ENCODE data around the gene TIFAB.

Gene TIFAB

GRCh38 chr5:135438636-135439221 lies 13.4 kb downstream of the TIFAB start:
- Mint-ChIP-seq H3K4me1 (ENCODE audit: low read depth) (peaks cover 95% of the 10 kb centered on the region), H3K4me3 (no peak overlapping the region), H3K36me3 (ENCODE audit: low read depth) (no peaks in the 10 kb centered on the region), H3K9me3 (no peaks in the 10 kb centered on the region), H3K27me3 (no peaks in the 10 kb centered on the region), H3K27ac (peak overlapping the region; percentile 91)
- intact Hi-C loops (cut with micrococcal nuclease) = loop anchor here (5.0 kb wide), 1 partner anchor 41 kb away; the partner anchor contains the start of gene MACROH2A1

DNA sequence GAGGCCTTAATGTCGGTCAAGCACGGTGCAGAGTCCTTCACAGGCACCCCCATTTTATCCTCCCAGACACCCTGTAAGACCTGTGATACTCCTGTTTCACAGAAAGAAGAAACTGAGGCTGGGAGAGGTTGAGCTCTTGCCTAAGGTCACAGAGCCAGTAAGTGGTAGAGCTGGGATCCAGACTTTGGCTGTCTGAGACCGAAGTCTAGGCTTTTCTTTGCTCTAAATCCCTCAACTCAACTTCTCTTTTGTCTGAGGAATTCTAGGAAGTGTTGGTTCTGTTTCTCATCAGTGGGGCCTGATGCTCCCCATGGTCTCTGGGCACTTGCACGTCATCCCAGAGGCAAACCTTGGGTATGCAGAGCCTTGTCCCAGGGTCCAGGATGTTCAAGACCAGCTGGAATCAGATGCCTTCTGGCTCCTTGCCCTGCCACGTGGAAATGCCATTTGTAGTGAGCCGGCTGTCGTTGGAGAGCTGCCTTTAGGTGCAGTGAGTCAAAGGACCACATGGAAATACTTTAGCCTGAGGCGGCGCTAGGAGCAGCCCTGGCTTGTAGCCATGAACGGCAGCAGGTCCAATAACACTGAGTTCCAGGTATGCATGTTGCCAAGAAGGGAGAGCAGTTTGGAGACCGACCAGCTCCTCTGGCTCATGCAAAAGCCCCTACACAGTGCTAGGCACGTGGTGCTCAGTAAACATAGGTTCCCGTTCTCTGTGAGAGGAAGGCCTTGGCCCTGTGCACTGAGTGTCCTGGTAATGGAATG lies 14.2 kb downstream of the TIFAB start:
- H3K27ac Mint-ChIP-seq = peak overlapping the region; percentile 91
- H3K4me3 Mint-ChIP-seq = peak overlapping the region; percentile 36
- no peaks in the 10 kb centered on the region for H3K9me3 Mint-ChIP-seq
- H3K27me3 Mint-ChIP-seq = no peaks in the 10 kb centered on the region
- no peaks in the 10 kb centered on the region for H3K36me3 Mint-ChIP-seq (ENCODE audit: low read depth)
- H3K4me1 Mint-ChIP-seq (ENCODE audit: low read depth) = peaks cover 93% of the 10 kb centered on the region
- intact Hi-C loops (cut with micrococcal nuclease) = loop anchor here (5.0 kb wide), 1 partner anchor 41 kb away; the partner anchor contains the start of gene MACROH2A1

GRCh38 chr5:135437422-135437795 lies 14.7 kb downstream of the TIFAB start:
- H3K4me3 Mint-ChIP-seq = peak overlapping the region; percentile 65
- intact Hi-C loops (cut with micrococcal nuclease) = loop anchor here (5.0 kb wide), 1 partner anchor 40 kb away; the partner anchor contains the start of gene MACROH2A1

GRCh38 chr5:135436951-135437418 lies 15.2 kb downstream of the TIFAB start:
- Mint-ChIP-seq H3K4me1 (ENCODE audit: low read depth) (peaks cover 88% of the 10 kb centered on the region), H3K4me3 (peak overlapping the region; percentile 65), H3K9me3 (no peaks in the 10 kb centered on the region), H3K36me3 (ENCODE audit: low read depth) (no peaks in the 10 kb centered on the region), H3K27me3 (no peaks in the 10 kb centered on the region), H3K27ac (peak overlapping the region; percentile 91)
- intact Hi-C loops (cut with micrococcal nuclease) = loop anchor here (5.0 kb wide), 1 partner anchor 40 kb away; the partner anchor contains the start of gene MACROH2A1

More at GRCh38 chr5:135437422-135437795, 14.7 kb downstream of the TIFAB start:
- Mint-ChIP-seq H3K9me3 (no peaks in the 10 kb centered on the region), H3K27ac (peak overlapping the region; percentile 91), H3K4me1 (ENCODE audit: low read depth) (peaks cover 92% of the 10 kb centered on the region), H3K27me3 (no peaks in the 10 kb centered on the region), H3K36me3 (ENCODE audit: low read depth) (no peaks in the 10 kb centered on the region)

- intact Hi-C loops (cut with micrococcal nuclease) = loop anchor here (5.0 kb wide), 1 partner anchor 38 kb away; the partner anchor contains the start of gene MACROH2A1
- peak overlapping the region; percentile 91 for H3K27ac Mint-ChIP-seq
- peaks cover 81% of the 10 kb centered on the region for H3K4me1 Mint-ChIP-seq (ENCODE audit: low read depth)
- H3K36me3 Mint-ChIP-seq (ENCODE audit: low read depth) = no peaks in the 10 kb centered on the region
- no peak overlapping the region for H3K4me3 Mint-ChIP-seq
- H3K27me3 Mint-ChIP-seq = no peaks in the 10 kb centered on the region
- no peaks in the 10 kb centered on the region for H3K9me3 Mint-ChIP-seq
Observed at GRCh38 chr5:135435467-135436330, 16.5 kb downstream of the TIFAB start.

DNA sequence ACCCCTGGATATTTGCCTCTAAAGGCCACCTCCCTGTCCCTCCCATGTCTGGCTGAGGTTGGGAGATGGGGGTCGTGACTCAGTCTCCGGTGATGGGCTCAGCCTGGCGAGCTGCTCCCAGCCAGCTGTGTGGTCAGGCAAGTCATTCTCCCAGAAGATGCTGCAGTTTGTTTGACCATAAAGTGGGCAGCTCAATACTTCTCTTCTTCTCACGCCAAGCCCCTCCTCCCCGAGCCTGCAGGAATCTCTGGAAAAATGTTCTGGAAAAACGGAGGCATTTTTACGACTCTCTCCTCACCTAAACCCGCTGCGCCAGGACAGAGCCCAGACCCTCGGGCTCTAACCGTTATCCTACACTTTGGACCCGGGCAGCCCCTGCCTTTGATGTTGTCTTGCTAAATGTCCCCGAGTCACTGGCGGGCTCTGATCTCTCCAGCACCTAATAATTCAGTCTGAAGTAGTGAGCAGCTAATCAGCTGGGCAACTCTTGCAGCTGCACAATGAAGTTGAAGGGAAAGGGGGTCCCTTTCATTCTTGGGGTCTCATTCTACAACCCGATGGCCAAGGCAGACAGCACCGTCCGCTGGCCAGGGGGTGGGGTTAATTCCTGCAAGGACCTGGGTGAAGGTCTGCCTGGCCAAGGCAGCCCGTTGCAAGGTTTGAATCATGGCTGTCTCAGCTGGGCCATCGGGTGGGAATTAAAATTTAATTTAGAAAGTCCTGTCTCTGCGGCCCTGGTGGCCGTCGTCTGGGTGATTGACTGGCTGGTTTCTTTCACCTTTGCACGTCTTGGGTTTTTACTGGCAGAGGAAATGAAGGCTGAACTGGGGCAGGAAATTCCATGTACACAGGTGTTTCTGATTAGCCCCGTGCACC lies 17.3 kb downstream of the TIFAB start:
- Mint-ChIP-seq H3K27ac (peak overlapping the region; percentile 90), H3K4me1 (ENCODE audit: low read depth) (peaks cover 82% of the 10 kb centered on the region), H3K9me3 (no peaks in the 10 kb centered on the region), H3K27me3 (no peaks in the 10 kb centered on the region), H3K36me3 (ENCODE audit: low read depth) (no peaks in the 10 kb centered on the region), H3K4me3 (peak overlapping the region; percentile 44)
- intact Hi-C loops (cut with micrococcal nuclease) = loop anchor here (1.0 to 5.0 kb wide), 2 partner anchors 21 to 38 kb away; partner anchors contain the start of gene MACROH2A1

- H3K27ac Mint-ChIP-seq = peak overlapping the region; percentile 90
- peaks cover 82% of the 10 kb centered on the region for H3K4me1 Mint-ChIP-seq (ENCODE audit: low read depth)
- peaks cover 3% of the 10 kb centered on the region for H3K9me3 Mint-ChIP-seq
- no peaks in the 10 kb centered on the region for H3K27me3 Mint-ChIP-seq
- H3K36me3 Mint-ChIP-seq (ENCODE audit: low read depth) = peaks cover 4% of the 10 kb centered on the region
- intact Hi-C loops (cut with micrococcal nuclease) = loop anchor here (1.0 kb wide), 1 partner anchor 22 kb away; no protein-coding TSS in a partner anchor
- H3K4me3 Mint-ChIP-seq = peak overlapping the region; percentile 15
Observed at GRCh38 chr5:135433681-135434426, 18.3 kb downstream of the TIFAB start.

DNA sequence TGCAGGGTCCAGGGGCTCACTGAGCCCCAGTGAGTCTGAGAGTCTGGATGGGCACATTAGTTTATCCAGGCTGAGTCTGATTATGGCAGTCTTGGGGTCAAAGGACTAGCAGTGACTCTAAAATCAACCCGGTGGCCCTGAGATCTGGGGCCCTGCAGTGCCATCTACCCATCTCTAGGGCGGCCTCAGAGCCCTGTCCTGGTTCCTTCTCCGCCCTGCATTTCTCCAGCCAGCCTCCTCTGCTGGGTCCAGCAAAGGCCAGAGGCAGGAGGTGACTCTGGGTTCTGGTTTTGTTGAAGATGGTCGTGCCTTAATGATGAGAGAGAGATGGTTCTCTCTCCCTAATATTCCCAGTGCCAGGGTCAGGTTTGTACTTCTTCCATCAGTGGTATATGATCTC lies 20.0 kb downstream of the TIFAB start:
- H3K27ac Mint-ChIP-seq = no peak overlapping the region
- peaks cover 10% of the 10 kb centered on the region for H3K9me3 Mint-ChIP-seq
- no peaks in the 10 kb centered on the region for H3K27me3 Mint-ChIP-seq
- H3K4me1 Mint-ChIP-seq (ENCODE audit: low read depth) = peaks cover 68% of the 10 kb centered on the region
- H3K36me3 Mint-ChIP-seq (ENCODE audit: low read depth) = peaks cover 13% of the 10 kb centered on the region
- intact Hi-C loops (cut with micrococcal nuclease) = no loop called here
- H3K4me3 Mint-ChIP-seq = no peak overlapping the region

DNA sequence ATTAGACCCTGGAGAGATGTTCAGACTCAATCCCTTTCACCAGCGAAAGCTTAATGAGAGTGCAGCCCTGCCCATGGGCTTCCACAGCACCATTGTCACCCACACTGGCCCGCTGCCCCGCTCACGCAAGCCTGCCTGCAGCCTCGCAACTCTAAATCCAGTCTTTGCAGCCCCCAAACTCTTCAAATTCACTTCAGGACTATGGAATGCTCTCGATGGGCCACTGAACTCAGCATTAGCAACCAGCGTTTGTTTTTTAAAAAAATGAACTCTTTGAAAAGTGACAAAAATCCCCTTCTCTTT lies 22.1 kb downstream of the TIFAB start:
- intact Hi-C loops (cut with micrococcal nuclease) = no loop called here
- Mint-ChIP-seq H3K36me3 (ENCODE audit: low read depth) (peaks cover 13% of the 10 kb centered on the region), H3K4me3 (no peak overlapping the region), H3K4me1 (ENCODE audit: low read depth) (peaks cover 69% of the 10 kb centered on the region), H3K27me3 (no peaks in the 10 kb centered on the region), H3K9me3 (peaks cover 10% of the 10 kb centered on the region), H3K27ac (peak overlapping the region; percentile 60)

DNA sequence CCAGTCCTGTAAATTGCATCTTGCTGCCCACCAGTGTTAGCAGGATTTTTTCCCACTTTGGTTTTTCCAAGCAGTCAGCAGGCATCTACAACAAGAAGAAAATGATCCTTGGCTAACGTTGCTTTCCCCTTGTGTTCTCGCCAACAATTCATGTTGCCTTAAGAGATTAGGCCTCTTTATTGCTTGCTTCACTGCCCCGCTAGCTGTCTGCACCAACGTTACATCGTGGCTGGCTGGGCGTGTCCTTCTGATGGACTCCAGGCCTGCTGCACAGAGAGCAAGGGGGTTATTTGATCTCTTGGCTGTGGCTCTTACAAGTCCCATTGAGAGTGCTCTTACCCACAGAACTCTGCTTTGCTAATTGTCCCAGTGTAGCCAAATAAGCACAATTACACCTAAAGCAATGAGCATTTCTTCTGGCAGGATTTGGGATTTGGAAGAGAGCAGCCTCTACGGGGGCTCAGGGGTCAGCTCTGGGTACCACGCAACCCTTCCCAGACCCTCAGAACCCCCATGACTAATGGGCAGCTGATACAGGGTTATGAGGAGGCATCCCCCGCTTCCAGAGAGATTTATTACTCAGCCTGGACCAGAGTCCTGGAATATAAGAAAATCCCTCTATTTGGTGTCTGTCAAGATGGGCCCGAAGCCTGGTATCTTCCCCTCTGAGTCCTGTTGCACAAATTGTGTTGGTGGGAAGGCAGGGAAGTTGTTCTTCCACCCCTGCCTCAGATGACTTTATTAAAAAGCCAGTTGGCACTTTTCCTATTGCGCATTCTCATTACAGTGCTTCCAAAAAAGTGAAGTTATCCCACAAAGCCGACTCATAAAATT lies 22.6 kb downstream of the TIFAB start:
- H3K4me3 Mint-ChIP-seq = no peak overlapping the region
- peaks cover 10% of the 10 kb centered on the region for H3K9me3 Mint-ChIP-seq
- no peaks in the 10 kb centered on the region for H3K27me3 Mint-ChIP-seq
- H3K36me3 Mint-ChIP-seq (ENCODE audit: low read depth) = peaks cover 13% of the 10 kb centered on the region
- H3K4me1 Mint-ChIP-seq (ENCODE audit: low read depth) = peaks cover 69% of the 10 kb centered on the region
- intact Hi-C loops (cut with micrococcal nuclease) = loop anchor here (10.0 kb wide), 1 partner anchor 55 kb away; no protein-coding TSS in a partner anchor
- H3K27ac Mint-ChIP-seq = peak overlapping the region; percentile 60

DNA sequence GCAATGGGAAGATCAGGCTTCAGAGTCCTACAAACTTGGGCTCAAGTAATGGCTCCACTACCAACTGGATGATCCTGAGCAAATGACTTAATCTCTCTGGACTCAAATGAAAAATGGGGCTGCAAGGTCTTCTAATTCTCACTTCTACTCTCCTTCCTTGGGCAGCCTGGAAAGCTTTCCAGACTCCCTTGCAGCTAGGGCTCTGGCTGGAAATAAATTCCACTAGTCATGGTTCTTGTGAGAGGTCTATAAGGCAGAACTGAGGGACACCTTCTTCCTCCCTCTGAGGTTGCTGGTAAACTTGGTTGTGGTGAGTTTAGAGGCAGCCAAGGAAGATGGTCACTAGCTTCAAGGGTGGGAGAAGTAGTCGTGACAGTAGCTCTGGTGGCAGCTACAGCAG lies 23.6 kb downstream of the TIFAB start:
- H3K4me1 Mint-ChIP-seq (ENCODE audit: low read depth) = peaks cover 69% of the 10 kb centered on the region
- intact Hi-C loops (cut with micrococcal nuclease) = loop anchor here (10.0 kb wide), 1 partner anchor 54 kb away; no protein-coding TSS in a partner anchor
- no peak overlapping the region for H3K4me3 Mint-ChIP-seq
- H3K27me3 Mint-ChIP-seq = no peaks in the 10 kb centered on the region
- H3K9me3 Mint-ChIP-seq = peaks cover 10% of the 10 kb centered on the region
- H3K36me3 Mint-ChIP-seq (ENCODE audit: low read depth) = peaks cover 13% of the 10 kb centered on the region
- H3K27ac Mint-ChIP-seq = no peak overlapping the region

All from dendritic cell treated with granulocyte-macrophage colony-stimulating factor and Interleukin-4, amounts not matched to agents 40 ng/mL and 50 ng/mL, for 4 days (primary cell).